NT2/D1 (cell line): ENCODE results near the gene DGCR8.

Source experiments
- DNase-seq: peaks from one replicate; pipeline ENCODE4 v3.0.0-alpha.2; 2011; ENCODE audit warnings: low read depth, low spot score
- H3K27me3 ChIP-seq: 2 replicates; pipeline ENCODE4 v1.6.0; 2011; ENCODE audit warnings: mild to moderate bottlenecking; ENCODE audit not compliant: insufficient read length, insufficient read depth
- H3K36me3 ChIP-seq: 2 replicates; pipeline ENCODE4 v1.6.1; 2011; ENCODE audit warnings: mild to moderate bottlenecking, low read length, mixed read lengths; ENCODE audit not compliant: insufficient read depth, insufficient read length
- H3K4me1 ChIP-seq: 2 replicates; pipeline ENCODE4 v1.5.1; 2011; ENCODE audit not compliant: insufficient read depth, insufficient read length
- H3K4me3 ChIP-seq: 2 replicates; pipeline ENCODE4 v1.5.1; 2011; ENCODE audit warnings: low read depth; ENCODE audit not compliant: insufficient read length
- H3K9ac ChIP-seq: 2 replicates; pipeline ENCODE4 v1.6.0; 2011; ENCODE audit warnings: low read depth; ENCODE audit not compliant: insufficient read length
- H3K9me3 ChIP-seq: 2 replicates; pipeline ENCODE4 v1.5.1; 2011; ENCODE audit warnings: mild to moderate bottlenecking, low read length; ENCODE audit not compliant: insufficient read depth
- SUZ12 ChIP-seq: IDR thresholded peaks from 2 replicates; pipeline ENCODE4 v1.6.1; 2011; ENCODE audit not compliant: insufficient read length, insufficient read depth; ENCODE audit errors: extremely low read depth
- YY1 ChIP-seq: IDR thresholded peaks from 2 replicates; pipeline ENCODE4 v1.6.1; 2011; ENCODE audit not compliant: insufficient read length, insufficient read depth
- ZNF274 ChIP-seq: IDR thresholded peaks from 2 replicates; pipeline ENCODE4 v1.6.1; 2011; ENCODE audit warnings: mild to moderate bottlenecking, low read depth, low read length

Gene DGCR8

GRCh38 chr22:20107951-20108756, 28.1 kb downstream of the DGCR8 start:
- Histone ChIP-seq H3K27me3 (no peaks in the 10 kb centered on the region), H3K4me1 (peaks cover 2% of the 10 kb centered on the region), H3K9ac (no peak overlapping the region), H3K36me3 (peaks cover 95% of the 10 kb centered on the region), H3K9me3 (no peaks in the 10 kb centered on the region), H3K4me3 (no peak overlapping the region)
- no peak for TF ChIP-seq SUZ12
- no peak for TF ChIP-seq ZNF274
- TF ChIP-seq YY1, result no peak
- DNase-seq, result no peak

GRCh38 chr22:20108757-20109230, 28.8 kb downstream of the DGCR8 start:
- Histone ChIP-seq H3K9ac (no peak overlapping the region), H3K4me3 (no peak overlapping the region), H3K9me3 (no peaks in the 10 kb centered on the region), H3K4me1 (peaks cover 2% of the 10 kb centered on the region), H3K27me3 (no peaks in the 10 kb centered on the region), H3K36me3 (peaks cover 96% of the 10 kb centered on the region)
- TF ChIP-seq ZNF274 (no peak), SUZ12 (no peak), YY1 (no peak)
- no peak for DNase-seq

GRCh38 chr22:20109411-20110358, 29.6 kb downstream of the DGCR8 start:
- no peaks in the 10 kb centered on the region for H3K27me3 ChIP-seq
- peaks cover 98% of the 10 kb centered on the region for H3K36me3 ChIP-seq
- no peaks in the 10 kb centered on the region for H3K9me3 ChIP-seq
- H3K4me3 ChIP-seq, result no peak overlapping the region
- peaks cover 2% of the 10 kb centered on the region for H3K4me1 ChIP-seq
- no peak for TF ChIP-seq SUZ12
- TF ChIP-seq YY1, result no peak
- TF ChIP-seq ZNF274, result no peak
- H3K9ac ChIP-seq, result no peak overlapping the region
- no peak for DNase-seq

- TF ChIP-seq YY1 (no peak), SUZ12 (no peak), ZNF274 (no peak)
- Histone ChIP-seq H3K9ac (no peak overlapping the region), H3K27me3 (no peaks in the 10 kb centered on the region), H3K9me3 (no peaks in the 10 kb centered on the region), H3K36me3 (peaks cover 98% of the 10 kb centered on the region), H3K4me1 (peaks cover 2% of the 10 kb centered on the region), H3K4me3 (no peak overlapping the region)
- no peak for DNase-seq
Measured at GRCh38 chr22:20110359-20110985, 30.4 kb downstream of the DGCR8 start.

GRCh38 chr22:20111045-20111688, 31.1 kb downstream of the DGCR8 start:
- H3K4me3 ChIP-seq, result no peak overlapping the region
- peaks cover 6% of the 10 kb centered on the region for H3K4me1 ChIP-seq
- TF ChIP-seq ZNF274, result no peak
- no peak for TF ChIP-seq SUZ12
- no peak for TF ChIP-seq YY1
- no peaks in the 10 kb centered on the region for H3K9me3 ChIP-seq
- no peak overlapping the region for H3K9ac ChIP-seq
- H3K27me3 ChIP-seq, result no peaks in the 10 kb centered on the region
- H3K36me3 ChIP-seq, result peaks cover 98% of the 10 kb centered on the region
- no peak for DNase-seq

- DNase-seq, result no peak
- Histone ChIP-seq H3K36me3 (peaks cover 91% of the 10 kb centered on the region), H3K9ac (no peak overlapping the region), H3K9me3 (no peaks in the 10 kb centered on the region), H3K4me3 (no peak overlapping the region), H3K27me3 (no peaks in the 10 kb centered on the region), H3K4me1 (peaks cover 6% of the 10 kb centered on the region)
- TF ChIP-seq YY1 (no peak), SUZ12 (no peak), ZNF274 (no peak)
Measured at GRCh38 chr22:20111689-20112622, 31.9 kb downstream of the DGCR8 start.
